ENCODE results near the gene NID2.

NID2 gene, protein sequence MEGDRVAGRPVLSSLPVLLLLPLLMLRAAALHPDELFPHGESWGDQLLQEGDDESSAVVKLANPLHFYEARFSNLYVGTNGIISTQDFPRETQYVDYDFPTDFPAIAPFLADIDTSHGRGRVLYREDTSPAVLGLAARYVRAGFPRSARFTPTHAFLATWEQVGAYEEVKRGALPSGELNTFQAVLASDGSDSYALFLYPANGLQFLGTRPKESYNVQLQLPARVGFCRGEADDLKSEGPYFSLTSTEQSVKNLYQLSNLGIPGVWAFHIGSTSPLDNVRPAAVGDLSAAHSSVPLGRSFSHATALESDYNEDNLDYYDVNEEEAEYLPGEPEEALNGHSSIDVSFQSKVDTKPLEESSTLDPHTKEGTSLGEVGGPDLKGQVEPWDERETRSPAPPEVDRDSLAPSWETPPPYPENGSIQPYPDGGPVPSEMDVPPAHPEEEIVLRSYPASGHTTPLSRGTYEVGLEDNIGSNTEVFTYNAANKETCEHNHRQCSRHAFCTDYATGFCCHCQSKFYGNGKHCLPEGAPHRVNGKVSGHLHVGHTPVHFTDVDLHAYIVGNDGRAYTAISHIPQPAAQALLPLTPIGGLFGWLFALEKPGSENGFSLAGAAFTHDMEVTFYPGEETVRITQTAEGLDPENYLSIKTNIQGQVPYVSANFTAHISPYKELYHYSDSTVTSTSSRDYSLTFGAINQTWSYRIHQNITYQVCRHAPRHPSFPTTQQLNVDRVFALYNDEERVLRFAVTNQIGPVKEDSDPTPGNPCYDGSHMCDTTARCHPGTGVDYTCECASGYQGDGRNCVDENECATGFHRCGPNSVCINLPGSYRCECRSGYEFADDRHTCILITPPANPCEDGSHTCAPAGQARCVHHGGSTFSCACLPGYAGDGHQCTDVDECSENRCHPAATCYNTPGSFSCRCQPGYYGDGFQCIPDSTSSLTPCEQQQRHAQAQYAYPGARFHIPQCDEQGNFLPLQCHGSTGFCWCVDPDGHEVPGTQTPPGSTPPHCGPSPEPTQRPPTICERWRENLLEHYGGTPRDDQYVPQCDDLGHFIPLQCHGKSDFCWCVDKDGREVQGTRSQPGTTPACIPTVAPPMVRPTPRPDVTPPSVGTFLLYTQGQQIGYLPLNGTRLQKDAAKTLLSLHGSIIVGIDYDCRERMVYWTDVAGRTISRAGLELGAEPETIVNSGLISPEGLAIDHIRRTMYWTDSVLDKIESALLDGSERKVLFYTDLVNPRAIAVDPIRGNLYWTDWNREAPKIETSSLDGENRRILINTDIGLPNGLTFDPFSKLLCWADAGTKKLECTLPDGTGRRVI (N-terminal part only)

DNA sequence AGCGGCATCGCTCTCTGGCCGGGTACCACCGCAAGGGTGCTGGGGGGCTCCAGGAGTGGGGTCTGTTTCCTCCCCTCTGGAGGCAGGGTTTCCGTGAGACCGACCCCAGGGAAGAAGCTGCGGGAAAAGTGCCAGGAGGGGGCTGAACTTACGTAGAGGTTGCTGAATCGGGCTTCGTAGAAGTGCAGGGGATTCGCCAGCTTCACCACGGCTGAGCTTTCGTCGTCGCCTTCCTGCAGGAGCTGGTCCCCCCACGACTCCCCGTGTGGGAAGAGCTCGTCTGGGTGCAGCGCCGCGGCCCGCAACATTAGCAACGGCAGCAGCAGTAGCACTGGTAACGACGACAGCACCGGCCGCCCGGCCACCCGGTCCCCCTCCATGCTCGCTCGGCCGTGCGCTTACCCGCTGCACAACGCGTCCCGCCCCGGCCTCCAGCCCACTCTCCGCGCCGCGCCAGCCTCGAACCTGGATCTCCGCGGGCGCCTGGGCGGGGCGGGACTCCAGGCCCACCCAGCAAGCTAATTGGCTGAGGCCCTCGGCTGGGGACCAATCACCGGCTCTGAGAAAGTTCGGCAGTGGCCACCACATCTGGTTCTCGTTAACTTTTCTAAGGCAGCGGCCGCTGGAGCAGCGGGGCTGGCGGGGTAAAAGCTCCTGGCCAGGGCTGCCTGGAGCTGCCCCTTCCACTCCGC is at the start of gene NID2:
NID2 (minus strand) TSS at position 445 of the 692 bp plus-strand sequence; CDS start at position 380, 65 bp downstream.
- DNase-seq, result peak; percentile 9

DNA sequence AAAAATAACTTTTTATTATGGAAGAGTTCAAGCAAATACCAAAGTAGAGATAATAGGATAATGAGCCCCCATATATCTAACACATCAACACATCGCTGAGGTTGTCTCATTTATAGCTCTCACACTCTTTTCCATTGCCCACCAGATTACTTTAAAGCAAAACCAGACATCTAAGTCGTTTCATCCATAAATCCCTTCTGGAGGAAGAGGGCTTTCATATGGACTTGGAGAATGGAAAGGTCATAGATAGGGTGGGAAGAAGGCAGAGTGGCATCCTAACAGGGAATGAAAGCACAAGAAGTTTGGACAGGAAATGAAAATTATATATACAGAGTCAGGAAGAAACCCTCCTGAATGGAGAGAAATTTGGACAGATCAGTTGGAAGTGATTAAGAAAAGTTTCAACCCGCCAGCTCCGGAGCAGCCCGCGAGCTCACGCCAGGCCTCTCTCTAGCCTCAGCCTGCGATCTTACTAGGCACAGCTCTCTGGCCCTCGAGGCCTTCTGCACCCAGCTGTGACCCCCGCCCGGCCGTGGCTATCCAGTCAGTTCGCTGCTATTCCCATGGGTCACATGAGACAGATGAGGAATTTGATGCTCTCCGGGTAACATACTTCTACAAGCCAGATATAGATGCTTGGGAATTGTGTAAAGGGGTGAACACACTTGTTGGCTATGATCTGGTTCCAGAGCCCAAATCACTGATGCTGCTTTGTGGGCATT is 48.4 kb upstream of the NID2 start:
- no peak for DNase-seq

DNA sequence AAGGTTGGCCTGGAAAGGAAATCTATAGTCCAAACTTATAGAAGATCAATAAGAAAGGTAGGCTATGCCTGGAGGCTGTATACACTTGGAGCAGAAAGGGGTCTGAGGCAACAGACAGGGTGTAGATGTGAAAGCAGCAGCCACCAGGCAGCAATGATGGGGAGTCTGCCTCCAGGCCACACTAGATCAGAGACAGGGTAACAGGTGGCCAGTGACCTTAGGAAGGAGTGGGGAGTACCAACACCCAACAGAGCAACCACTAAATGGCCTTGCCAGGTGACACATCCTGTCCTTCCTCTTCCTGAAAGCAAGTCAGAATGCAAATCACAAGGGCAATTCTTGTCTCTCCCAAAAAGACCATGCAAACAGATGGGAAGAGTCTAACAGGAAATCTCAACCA is 46.4 kb upstream of the NID2 start:
- DNase-seq, result no peak

DNA sequence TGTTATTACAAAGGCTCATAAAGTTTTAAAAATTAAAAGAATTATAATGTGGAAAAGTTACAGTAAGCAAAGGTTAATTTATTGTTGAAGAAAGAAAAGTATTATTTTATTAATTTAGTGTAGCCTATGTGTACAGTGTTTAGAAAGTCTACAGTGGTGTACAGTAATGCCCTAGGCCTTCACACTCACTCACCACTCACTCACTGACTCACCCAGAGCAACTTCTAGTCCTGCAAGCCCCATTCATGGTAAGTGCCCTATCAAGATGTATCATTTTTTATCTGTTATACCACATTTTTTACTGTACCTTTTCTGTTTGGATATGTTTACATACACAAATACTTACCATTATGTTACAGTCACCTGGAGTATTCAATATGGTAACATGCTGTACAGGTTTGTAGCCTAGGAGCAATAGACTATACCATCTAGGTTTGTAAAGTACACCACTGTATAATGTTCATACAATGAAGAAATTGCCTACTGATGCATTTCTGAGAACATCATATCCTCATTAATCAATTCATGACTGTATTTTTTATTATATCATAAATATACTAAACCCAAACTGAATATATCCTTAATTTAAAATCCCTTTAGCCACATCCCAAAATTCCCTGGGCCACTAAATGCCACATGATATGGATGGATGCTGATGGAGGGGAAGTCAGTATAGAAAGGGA is 43.6 kb upstream of the NID2 start:
- DNase-seq, result no peak

DNA sequence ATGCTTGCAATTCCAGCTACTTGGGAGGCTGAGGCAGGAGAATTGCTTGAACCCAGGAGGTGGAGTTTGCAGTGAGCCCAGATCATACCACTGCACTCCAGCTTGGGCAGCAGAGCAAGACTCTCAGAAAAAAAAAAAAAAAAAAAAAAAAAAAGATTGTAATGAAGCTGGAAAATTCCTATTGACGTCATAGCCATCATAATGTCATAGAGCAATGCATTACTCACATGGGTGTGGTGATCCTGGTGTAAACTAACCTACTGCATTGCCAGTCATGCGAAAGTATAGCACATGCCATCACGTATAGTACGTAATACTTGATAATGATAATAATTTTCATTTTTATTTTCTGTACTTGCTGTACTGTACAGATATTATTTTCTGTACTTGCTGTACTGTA is 42.7 kb upstream of the NID2 start:
- no peak for DNase-seq

DNA sequence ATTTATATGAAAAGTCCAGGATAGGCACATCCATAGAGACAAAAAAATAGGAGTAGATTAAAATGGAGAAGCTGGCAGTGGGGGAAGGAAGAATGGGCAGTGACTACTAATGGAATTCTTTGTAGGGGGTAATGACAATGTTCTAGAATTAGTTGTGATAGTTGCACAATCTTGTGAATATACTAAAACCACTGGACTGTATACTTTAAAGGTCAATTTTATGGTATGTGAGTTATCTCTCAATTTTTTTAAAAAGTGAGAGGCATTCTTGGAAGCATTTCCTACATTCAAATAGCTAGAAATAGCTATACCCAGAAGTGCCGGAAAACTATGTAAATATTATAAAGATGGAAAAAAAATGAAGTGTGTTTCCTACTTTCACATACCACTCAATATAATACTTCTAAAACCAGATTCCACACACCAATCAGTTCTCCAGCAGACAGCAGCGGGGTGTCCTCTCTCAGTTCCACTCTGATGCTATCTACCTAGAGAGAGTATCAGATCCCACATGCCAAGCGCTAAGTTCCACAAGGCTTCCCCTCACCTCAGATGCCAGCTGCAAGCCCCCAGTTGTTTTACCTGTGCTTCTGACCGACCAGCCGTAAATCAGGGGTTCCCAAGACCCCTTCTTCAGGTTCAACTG is 41.7 kb upstream of the NID2 start:
- no peak for DNase-seq

DNA sequence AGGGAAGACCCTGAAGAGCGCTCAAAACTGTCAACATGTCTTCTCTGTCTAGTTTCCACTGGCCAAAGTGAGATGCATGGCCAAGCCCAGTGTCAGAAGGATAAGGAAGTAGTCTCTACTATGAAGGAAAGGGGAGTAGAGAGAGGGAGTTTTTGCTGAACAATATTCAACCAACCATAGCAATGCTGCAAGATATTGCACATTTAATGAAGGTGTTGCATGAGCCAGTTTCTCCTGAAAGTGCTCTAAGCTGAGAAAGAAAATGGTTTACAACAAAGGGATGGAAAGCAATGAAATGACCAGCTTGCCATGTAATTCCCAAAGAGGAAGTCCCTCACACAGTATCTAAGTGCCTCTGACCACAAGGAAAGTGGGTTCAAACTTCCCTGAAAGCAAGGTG is 40.0 kb upstream of the NID2 start:
- no peak for DNase-seq

DNA sequence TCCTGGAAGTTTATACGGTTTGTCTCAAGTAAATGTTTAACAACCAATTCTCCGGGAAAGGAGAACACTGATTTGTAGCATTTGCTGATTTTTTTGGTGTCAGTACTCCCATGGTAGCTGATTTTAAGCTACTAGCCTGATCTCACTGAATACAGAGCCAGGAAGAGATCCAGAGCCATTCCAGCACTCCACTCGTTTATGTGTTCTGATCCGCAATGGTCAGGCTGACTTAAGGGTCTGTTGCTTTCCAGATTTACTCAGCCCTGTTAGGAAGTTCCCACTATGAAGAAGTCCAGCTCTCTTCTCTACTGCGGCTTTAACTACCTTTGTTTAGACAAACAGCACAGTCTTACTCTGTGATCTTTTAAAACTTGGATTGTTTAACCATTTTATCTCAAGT is 38.0 kb upstream of the NID2 start:
- DNase-seq, result no peak

DNA sequence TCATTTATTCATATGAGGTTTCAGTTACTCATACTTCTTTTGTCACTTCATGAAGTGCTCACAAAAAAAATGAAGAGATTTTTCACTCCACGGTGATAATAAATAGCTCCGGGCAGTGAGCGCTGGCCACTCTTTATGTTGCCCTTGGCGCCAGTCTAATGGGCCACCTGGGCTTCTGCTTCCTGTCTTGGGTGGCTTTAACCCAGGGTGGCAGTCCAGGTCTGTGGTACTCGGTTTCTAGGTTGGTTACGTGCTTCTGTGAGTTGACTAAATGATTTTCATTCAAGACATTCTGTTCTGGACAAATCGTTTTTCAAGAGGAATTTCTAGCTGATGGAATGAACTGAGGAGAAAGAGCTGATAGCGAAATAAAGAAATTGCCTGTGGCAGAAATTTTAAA is 34.6 kb upstream of the NID2 start:
- no peak for DNase-seq

DNA sequence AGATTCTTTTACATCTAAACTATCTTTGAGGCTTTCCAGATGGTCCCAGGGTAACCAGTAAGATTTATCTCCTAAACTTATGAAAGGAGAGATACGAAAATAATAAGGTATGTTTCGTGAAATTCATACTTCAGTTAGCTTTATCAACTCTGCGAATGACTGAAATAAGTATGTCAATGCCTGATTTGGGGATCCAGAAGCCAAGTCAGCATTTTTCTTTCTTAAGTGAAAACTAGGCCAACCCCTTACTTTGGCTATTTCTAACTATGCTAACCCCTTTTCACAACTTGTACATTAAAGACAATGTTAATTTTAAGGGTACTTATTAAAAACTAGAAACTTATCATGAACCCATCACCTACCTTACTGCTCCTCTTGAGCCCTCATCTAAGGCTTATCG is 26.9 kb upstream of the NID2 start:
- no peak for DNase-seq

DNA sequence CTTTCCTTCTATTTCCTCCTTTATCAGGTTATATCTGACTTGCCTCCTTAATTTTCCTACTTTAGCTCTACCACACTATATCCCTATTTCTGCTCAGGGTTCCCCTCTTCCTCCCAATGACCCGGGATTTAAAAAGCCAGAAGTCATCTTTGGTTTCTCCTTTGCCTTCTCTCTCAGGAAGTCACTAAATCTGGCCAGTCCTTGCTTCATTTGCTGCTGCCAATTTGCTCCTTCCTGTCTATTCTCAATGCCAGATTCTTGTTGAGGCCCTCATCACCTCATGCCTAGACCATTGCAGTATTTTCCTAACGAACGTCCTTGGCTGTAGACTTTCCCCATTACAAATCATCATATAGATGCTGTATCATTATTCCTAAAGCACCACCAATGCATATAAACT is 26.5 kb upstream of the NID2 start:
- no peak for DNase-seq

DNA sequence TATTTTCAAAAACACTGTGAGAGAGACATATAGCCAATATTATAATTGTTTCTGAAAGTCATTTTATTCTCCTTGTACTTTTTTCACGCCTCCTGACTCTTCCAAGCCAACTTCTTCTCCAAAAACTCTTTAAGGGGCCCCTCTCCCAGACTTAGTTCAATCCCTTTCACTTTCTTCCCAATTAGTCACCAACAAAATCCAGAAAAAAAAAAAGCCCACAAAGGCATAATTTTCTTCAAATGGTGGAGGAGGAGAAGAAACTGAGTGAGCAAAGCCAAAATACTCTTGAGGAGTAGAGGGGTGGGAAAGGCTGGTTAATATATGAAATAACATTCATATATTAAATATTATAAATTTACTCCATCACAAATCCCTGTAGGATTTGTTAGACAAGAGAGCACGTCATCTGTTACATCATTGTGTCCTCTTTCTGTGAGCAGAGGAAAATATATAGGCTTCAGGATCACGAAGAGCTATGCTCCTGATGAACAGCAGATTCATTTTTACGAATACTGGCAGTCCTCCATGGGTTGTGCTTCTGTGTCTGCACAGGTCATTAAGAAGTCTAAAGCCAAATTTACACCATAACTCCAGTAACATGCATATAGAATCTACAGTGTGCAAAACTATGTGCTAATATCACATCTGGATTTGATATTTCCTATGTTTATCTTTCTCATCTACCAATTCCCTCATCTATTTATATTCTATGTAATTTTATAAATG is 25.9 kb upstream of the NID2 start:
- DNase-seq, result no peak

DNA sequence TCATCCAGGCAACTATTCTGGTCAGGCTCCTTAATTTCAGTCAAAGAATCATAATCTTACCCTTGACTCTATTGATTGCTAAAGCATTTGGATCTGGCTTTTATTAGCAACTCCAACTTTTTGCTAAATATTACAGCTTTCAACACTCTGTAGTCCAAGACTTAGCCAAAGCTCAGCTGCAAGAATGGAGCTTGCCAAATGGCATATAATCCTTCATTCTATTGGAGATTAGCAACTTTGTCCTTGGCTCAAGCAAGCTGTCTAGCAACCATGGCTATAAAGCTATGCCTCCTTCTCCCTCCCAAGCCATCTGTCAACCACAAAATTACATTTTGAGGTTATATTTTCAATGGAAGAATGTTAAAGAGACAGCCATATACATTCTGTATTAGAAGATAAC is 23.1 kb upstream of the NID2 start:
- DNase-seq, result no peak

DNA sequence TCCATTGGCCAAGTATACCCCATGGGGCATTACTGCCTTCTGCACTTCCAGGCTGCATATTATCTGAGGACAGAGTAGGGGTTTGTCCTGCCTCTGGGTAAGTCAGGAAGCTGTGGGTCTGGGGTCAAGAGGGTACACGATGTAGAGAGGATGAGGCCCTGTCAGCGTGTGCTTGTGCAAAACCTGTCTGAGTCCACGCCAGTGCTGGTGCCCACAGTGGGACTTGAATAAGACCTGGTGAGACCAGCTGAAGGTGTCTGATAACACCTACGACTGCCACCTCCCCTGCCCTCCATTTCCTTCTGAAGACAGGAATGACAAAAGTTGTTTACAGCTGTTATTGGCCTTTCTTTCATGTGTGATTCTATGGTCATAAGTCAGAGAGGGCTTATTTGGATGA is 22.1 kb upstream of the NID2 start:
- DNase-seq, result no peak

DNA sequence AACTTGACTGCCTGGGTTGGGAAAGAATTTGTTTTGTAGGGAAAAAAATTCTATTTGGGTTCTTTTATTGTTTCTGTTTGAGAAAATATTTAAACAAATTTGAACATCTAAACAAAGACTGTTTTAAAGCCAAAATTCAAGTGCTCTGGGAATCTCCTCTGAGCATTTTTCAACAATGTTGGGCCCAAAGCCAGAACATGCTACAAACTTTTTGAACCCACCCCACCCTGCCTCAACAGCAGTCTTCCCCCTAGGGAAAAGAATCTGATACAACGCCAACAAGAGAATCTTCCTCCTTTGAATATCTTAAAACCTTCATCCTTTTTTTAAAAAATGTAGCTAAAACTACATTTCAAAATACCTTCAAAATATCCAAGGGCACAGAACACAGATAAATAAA is 20.4 kb upstream of the NID2 start:
- no peak for DNase-seq

DNA sequence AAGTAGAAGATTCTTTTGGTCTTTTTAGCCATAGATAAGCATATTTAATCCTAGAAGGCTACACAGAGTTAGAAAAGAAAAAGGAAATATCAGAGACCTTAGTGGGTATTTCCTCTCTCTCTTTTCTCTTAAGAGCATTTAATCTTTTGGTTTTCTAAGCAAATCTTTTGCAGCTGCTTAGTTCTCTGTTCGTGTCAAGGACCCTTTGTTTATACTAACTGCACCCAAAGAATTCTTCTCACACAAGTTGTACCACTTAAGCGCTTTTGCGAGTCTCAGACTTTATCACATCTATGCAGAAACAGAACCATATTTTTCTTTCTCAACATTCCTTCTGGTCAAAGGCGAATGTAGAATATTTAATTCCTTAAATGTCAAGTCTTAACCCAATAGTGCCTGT is 17.9 kb upstream of the NID2 start:
- no peak for DNase-seq

DNA sequence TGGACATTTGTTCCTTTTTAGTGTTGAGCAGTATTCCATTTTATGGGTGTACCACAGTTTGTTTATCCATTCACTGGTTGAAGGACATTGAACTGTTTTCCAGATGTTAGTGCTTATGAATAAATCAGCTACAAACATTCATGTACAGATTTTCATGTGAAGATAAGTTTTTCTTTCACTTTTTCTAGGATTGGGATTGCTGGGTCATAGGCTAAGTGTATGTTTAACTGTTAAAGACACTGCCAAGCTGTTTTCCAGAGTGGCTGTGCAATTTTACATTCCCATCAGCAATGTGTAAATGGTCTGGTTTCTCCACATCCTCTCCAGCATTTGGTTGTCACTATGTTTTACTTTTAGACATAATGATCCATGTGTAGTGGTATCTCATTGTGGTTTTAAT is 14.0 kb upstream of the NID2 start:
- DNase-seq, result no peak

DNA sequence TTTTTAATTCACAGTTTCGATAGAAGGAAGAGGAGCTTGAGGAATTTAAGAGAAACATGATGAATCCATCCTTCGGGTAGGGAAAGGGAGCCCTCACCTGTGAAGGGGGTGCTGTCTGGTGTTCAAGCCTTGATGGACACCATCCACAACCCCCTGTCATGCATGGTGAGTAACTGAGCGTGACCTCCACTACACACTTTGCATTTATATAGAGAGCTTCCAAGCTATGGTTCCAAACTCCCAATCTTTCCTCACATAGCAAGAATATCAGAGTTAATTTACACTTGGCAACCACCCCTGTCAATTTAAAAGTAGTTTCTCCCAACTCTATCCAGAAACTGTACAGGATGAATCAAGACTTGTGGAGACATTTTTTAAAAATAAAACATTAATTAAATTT is 13.1 kb upstream of the NID2 start:
- no peak for DNase-seq

DNA sequence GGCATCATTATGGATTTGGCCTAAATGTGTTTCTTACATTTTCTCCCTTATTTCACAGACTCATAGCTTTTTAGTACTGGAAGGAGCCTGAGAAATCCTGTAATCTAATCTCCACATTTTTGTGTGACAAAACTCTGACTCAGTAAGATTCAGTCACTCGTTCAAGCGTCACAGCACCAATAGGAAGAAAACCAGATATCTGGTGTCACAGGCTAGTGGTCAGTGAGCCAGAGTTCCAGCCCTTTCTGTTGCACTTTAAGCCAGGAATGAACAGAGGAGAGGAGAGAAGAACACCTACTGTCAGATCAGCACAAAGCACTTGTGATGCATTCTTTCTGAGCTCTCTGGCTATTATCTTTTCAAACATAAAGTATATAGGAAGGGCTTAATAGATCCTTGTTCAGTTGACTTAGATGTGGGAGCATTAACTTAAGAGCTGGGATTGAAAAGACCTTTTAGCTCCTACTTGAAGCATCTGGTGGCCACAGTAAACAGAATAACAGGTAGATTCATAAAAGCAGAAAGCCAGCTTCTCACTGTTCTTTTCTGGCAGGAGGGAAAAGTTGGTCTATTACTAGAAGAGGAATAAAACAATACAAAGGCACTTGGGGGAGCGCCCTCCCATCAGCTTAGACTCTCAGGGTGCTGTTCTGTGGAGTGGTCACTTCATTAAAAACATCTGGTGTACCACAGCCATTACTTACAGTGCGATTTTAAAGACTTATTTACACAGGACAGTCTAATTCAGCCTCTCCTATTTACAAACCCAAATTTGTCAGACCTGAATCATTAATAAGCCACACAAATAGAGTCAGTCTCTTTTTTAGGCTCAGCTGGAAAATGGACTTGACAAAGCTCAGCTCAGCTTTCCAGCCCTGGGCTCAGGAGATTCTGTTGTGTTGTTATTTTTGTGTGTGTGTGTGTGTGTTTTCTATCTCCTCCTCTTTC is 12.2 kb upstream of the NID2 start:
- peak; percentile 22 for DNase-seq
